RWPE1 (cell line): ENCODE results near the gene BCL2L15.

Experiments
- CTCF ChIA-PET: fragments of 350-600 bp; sonication (Branson Sonifier 250); formaldehyde crosslinking; extraction: SDS; loops from one replicate; lab custom pipeline; 2021; lab: Yijun Ruan, JAX
- POLR2A ChIA-PET: fragments of 400-600 bp; formaldehyde crosslinking; extraction: SDS; loops from one replicate; lab custom pipeline; 2020; ENCODE audit warnings: antibody characterized with exemption; ENCODE audit not compliant: low non-redundant PET; lab: Yijun Ruan, JAX
- DNase-seq: peaks from one replicate; pipeline ENCODE4 v3.0.0; 2012; ENCODE audit warnings: low spot score
- H3K27ac ChIP-seq: fragments of 450-650 bp; 2 replicates; pipeline ENCODE4 v1.5.1; 2017
- CTCF ChIP-seq: fragments of 450-650 bp; conservative IDR thresholded peaks from 2 replicates; pipeline ENCODE4 v1.5.1; 2017; ENCODE audit warnings: low read depth, mild to moderate bottlenecking

The BCL2L15 gene

GRCh38 chr1:113887402-113888175 lies at the start of gene BCL2L15:
TSS of gene BCL2L15 (minus strand) at chr1:113887581. CDS start at chr1:113887375, 206 bp downstream.
- no peak for TF ChIP-seq CTCF
- CTCF ChIA-PET: interaction anchor here (0.6 kb wide), 1 partner anchor 23 kb away, joined by 3 read pairs; no protein-coding TSS in a partner anchor
- DNase-seq: peak; percentile 5
- POLR2A ChIA-PET: no interaction called here
- H3K27ac ChIP-seq: no peak within 1 kb of the TSS

GRCh38 chr1:113937146-113937545 lies 49.8 kb upstream of the BCL2L15 start:
- POLR2A ChIA-PET: no interaction called here

GRCh38 chr1:113935970-113936369 lies 48.6 kb upstream of the BCL2L15 start:
- no peak for DNase-seq
- ChIA-PET CTCF (interaction anchor here (0.6 kb wide), 1 partner anchor 33 kb away, joined by 3 read pairs; no protein-coding TSS in a partner anchor), POLR2A (no interaction called here)

More at GRCh38 chr1:113937146-113937545, 49.8 kb upstream of the BCL2L15 start:
- H3K27ac ChIP-seq: no peak overlapping the region
- no peak for TF ChIP-seq CTCF
- no peak for DNase-seq
- CTCF ChIA-PET: interaction anchor here (0.7 kb wide), 1 partner anchor 17 kb away, joined by 3 read pairs; no protein-coding TSS in a partner anchor

GRCh38 chr1:113935176-113935575 lies 47.8 kb upstream of the BCL2L15 start:
- ChIA-PET CTCF (interaction anchor here (0.6 kb wide), 1 partner anchor 34 kb away, joined by 3 read pairs; no protein-coding TSS in a partner anchor), POLR2A (no interaction called here)
- no peak overlapping the region for H3K27ac ChIP-seq
- DNase-seq: no peak
- no peak for TF ChIP-seq CTCF

More at GRCh38 chr1:113935970-113936369, 48.6 kb upstream of the BCL2L15 start:
- H3K27ac ChIP-seq: no peak overlapping the region
- no peak for TF ChIP-seq CTCF

- ChIA-PET CTCF (interaction anchor here (0.8 kb wide), 1 partner anchor 29 kb away, joined by 4 read pairs; no protein-coding TSS in a partner anchor), POLR2A (no interaction called here)
- no peak for DNase-seq
- no peak overlapping the region for H3K27ac ChIP-seq
- TF ChIP-seq CTCF: no peak
These were observed 47.2 kb upstream of the BCL2L15 start for GRCh38 chr1:113934511-113935055.

GRCh38 chr1:113934006-113934405 lies 46.6 kb upstream of the BCL2L15 start:
- ChIA-PET CTCF (interaction anchor here (0.8 kb wide), 1 partner anchor 30 kb away, joined by 4 read pairs; no protein-coding TSS in a partner anchor), POLR2A (no interaction called here)
- DNase-seq: no peak
- no peak overlapping the region for H3K27ac ChIP-seq
- TF ChIP-seq CTCF: no peak
